Suprapubic skin (tissue), 4 donors: ENCODE results near the gene NCAM2. TPM values are rescaled to one million over a fixed set of nuclear protein-coding genes. Genes with fewer than 3 reads are reported as not detected.

Experiments
- DNase-seq, 2 donors: peaks; one replicate each; pipeline ENCODE4 v3.0.0-alpha.2; 2019; ENCODE audit warnings: low spot score in 2 of 2
- H3K27ac ChIP-seq: fragments of 200-600 bp; sonication (generic); one replicate; pipeline ENCODE4 v1.5.1; 2019
- H3K27me3 ChIP-seq: fragments of 200-600 bp; sonication (generic); one replicate; pipeline ENCODE4 v1.5.1; 2019
- H3K36me3 ChIP-seq: fragments of 200-600 bp; sonication (generic); one replicate; pipeline ENCODE4 v1.5.1; 2019
- H3K4me1 ChIP-seq: fragments of 200-600 bp; sonication (generic); one replicate; pipeline ENCODE4 v1.5.1; 2019
- H3K4me3 ChIP-seq: fragments of 200-600 bp; sonication (generic); one replicate; pipeline ENCODE4 v1.5.1; 2019; ENCODE audit warnings: mild to moderate bottlenecking
- H3K9me3 ChIP-seq: fragments of 200-600 bp; sonication (generic); one replicate; pipeline ENCODE4 v1.5.1; 2019
- CTCF ChIP-seq, 2 donors: fragments of 200-600 bp in 1 of 2; fragments of 450-650 bp in 1 of 2; sonication (generic) in 1 of 2; IDR thresholded peaks; one replicate each; pipeline ENCODE4 v1.5.1; 2016 to 2019; ENCODE audit warnings: antibody characterized with exemption in 2 of 2, mild to moderate bottlenecking in 1 of 2, moderate library complexity in 1 of 2
- EP300 ChIP-seq: sonication (generic); formaldehyde crosslinking; IDR thresholded peaks from one replicate; pipeline ENCODE4 v1.6.1; 2017; ENCODE audit warnings: antibody characterized with exemption
- POLR2A ChIP-seq, 2 donors: fragments of 450-650 bp; IDR thresholded peaks; one replicate each; pipeline ENCODE4 v1.6.1; 2017; ENCODE audit warnings: antibody characterized with exemption in 2 of 2, mild to moderate bottlenecking in 2 of 2, moderate library complexity in 2 of 2
- POLR2AphosphoS5 ChIP-seq, 3 donors: sonication (generic); formaldehyde crosslinking; IDR thresholded peaks; one replicate each; pipeline ENCODE4 v1.6.1; 2017; ENCODE audit warnings: antibody characterized with exemption in 3 of 3
- WGBS: methylation state at CpG from one replicate; pipeline ENCODE4 v1.1.5; 2018; 5-methylcytosine and 5-hydroxymethylcytosine counted together
- total RNA-seq, 4 donors: library from RNA; depleted of rRNA; stranded (reverse); fragments of >200 nt; gene quantifications; one replicate each; pipeline ENCODE4 v1.1.0, GENCODE V29; 2016

NCAM2 gene
- total RNA-seq, 4 donors from 2014 or later: 0.25 to 1.0 (median 0.92) TPM

- no peaks in the 10 kb centered on the region for H3K9me3 ChIP-seq
- H3K4me1 ChIP-seq: no peaks in the 10 kb centered on the region
- H3K36me3 ChIP-seq: no peaks in the 10 kb centered on the region
- DNase-seq: no peak
- H3K4me3 ChIP-seq: no peak overlapping the region
- no peak overlapping the region for H3K27ac ChIP-seq
- H3K27me3 ChIP-seq: no peaks in the 10 kb centered on the region
- TF ChIP-seq POLR2AphosphoS5 (IDR thresholded peaks at IDR 0.05): no peak
- no peak for TF ChIP-seq CTCF (IDR thresholded peaks at IDR 0.05)
- TF ChIP-seq POLR2A (IDR thresholded peaks at IDR 0.05): no peak
- no peak for TF ChIP-seq EP300
Measured at GRCh38 chr21:21079646-21080045, 81.4 kb downstream of the NCAM2 start.

GRCh38 chr21:21084179-21084578 lies 86.0 kb downstream of the NCAM2 start:
- no peak for DNase-seq
- Histone ChIP-seq H3K27me3 (no peaks in the 10 kb centered on the region), H3K27ac (no peak overlapping the region), H3K4me1 (no peaks in the 10 kb centered on the region), H3K36me3 (no peaks in the 10 kb centered on the region), H3K4me3 (no peak overlapping the region), H3K9me3 (no peaks in the 10 kb centered on the region)
- TF ChIP-seq POLR2A (IDR thresholded peaks at IDR 0.05): no peak
- TF ChIP-seq CTCF (IDR thresholded peaks at IDR 0.05): no peak
- TF ChIP-seq POLR2AphosphoS5 (IDR thresholded peaks at IDR 0.05): no peak
- TF ChIP-seq EP300: no peak
- WGBS: 54% methylated on average over 1 of the region's 1 CpG

- DNase-seq: no peak
- WGBS: 66% methylated on average over 3 of the region's 3 CpGs
- Histone ChIP-seq H3K4me3 (no peak overlapping the region), H3K27ac (no peak overlapping the region), H3K4me1 (no peaks in the 10 kb centered on the region), H3K27me3 (no peaks in the 10 kb centered on the region), H3K36me3 (no peaks in the 10 kb centered on the region), H3K9me3 (no peaks in the 10 kb centered on the region)
- TF ChIP-seq POLR2A (IDR thresholded peaks at IDR 0.05): no peak
- no peak for TF ChIP-seq EP300
- TF ChIP-seq POLR2AphosphoS5 (IDR thresholded peaks at IDR 0.05): no peak
Measured at GRCh38 chr21:21085206-21085605, 87.0 kb downstream of the NCAM2 start.

DNA sequence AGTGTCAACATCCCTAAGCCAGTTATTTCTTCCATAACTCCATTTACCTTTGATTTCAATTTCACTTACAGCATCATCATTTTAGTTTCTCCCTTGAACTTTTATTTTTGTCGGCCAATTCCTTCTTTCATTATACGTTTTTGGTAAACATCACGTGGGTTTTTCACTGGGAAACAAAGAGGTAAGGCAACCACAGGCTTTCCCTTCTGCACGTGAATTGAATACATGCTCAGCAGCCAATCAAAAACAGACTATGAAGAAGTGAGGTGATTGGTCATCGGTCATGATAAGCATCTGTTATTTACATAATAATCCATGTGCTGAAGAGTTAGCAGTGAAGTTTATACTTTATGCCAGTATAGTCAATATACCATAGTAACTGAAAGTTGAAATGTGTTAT lies 98.7 kb downstream of the NCAM2 start:
- Histone ChIP-seq H3K27ac (no peak overlapping the region), H3K9me3 (no peaks in the 10 kb centered on the region), H3K4me1 (no peaks in the 10 kb centered on the region), H3K27me3 (no peaks in the 10 kb centered on the region), H3K4me3 (no peak overlapping the region), H3K36me3 (no peaks in the 10 kb centered on the region)
- TF ChIP-seq EP300: no peak
- no peak for TF ChIP-seq CTCF (IDR thresholded peaks at IDR 0.05)
- DNase-seq: no peak
- WGBS: 77% methylated on average over 5 of the region's 5 CpGs

DNA sequence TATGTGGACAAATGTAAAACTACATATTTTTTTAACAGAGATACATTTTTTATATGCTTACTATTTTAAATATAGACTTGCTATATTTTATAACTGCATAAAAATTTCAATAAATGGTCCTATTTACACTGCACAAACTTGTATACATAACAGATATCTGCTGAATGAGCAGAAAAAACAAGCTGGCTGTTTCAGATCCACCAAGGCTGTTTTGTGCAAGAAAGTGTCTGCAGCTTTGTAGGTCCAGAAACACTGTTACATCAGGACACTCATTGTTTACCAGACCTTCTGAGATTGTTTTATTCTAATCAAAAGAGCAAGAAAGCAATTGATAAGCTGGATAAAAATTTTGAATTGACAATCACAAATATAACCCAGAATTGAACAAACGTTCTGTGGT lies 99.3 kb downstream of the NCAM2 start:
- Histone ChIP-seq H3K4me3 (no peak overlapping the region), H3K36me3 (no peaks in the 10 kb centered on the region), H3K27me3 (no peaks in the 10 kb centered on the region), H3K4me1 (no peaks in the 10 kb centered on the region), H3K27ac (no peak overlapping the region), H3K9me3 (no peaks in the 10 kb centered on the region)
- DNase-seq: no peak
- TF ChIP-seq POLR2A (IDR thresholded peaks at IDR 0.05): no peak
- no peak for TF ChIP-seq EP300
- TF ChIP-seq POLR2AphosphoS5 (IDR thresholded peaks at IDR 0.05): no peak
- no peak for TF ChIP-seq CTCF (IDR thresholded peaks at IDR 0.05)
- 90% methylated on average over 1 of the region's 1 CpG for WGBS

- H3K27ac ChIP-seq: no peak overlapping the region
- H3K36me3 ChIP-seq: no peaks in the 10 kb centered on the region
- no peak overlapping the region for H3K4me3 ChIP-seq
- H3K4me1 ChIP-seq: no peaks in the 10 kb centered on the region
- TF ChIP-seq EP300 (no peak), CTCF (IDR thresholded peaks at IDR 0.05) (no peak), POLR2AphosphoS5 (IDR thresholded peaks at IDR 0.05) (no peak), POLR2A (IDR thresholded peaks at IDR 0.05) (no peak)
- no peaks in the 10 kb centered on the region for H3K9me3 ChIP-seq
- no peak for DNase-seq
- 44% methylated on average over 1 of the region's 1 CpG for WGBS
- H3K27me3 ChIP-seq: no peaks in the 10 kb centered on the region
Measured at GRCh38 chr21:21101911-21102310, 103.7 kb downstream of the NCAM2 start.
